PC-9 (cell line): ENCODE data around the gene ADAMTS7. TPM values are rescaled to one million over a fixed set of nuclear protein-coding genes. Genes with fewer than 3 reads are reported as not detected.
"Not testable (repeated sequence)": the region's sequence is repeated elsewhere in the genome, so short reads cannot be mapped to it uniquely, and the experiment has no call there.

Experiments used
- BruUV-seq: library from RNA; stranded (reverse); fragments of 400-500 nt; replicated peaks from 2 replicates; lab custom pipeline; 2021; lab: Mats Ljungman, UMichigan
- CTCF ChIA-PET: fragments of 300-600 bp; sonication (Branson Sonifier 250); formaldehyde crosslinking; loops from one replicate; lab custom pipeline; 2022; ENCODE audit warnings: antibody characterized with exemption; lab: Charles Lee
- POLR2A ChIA-PET: fragments of 300-600 bp; sonication (Branson Sonifier 250); formaldehyde crosslinking; loops from one replicate; lab custom pipeline; 2022; ENCODE audit warnings: antibody characterized with exemption; ENCODE audit not compliant: unreplicated experiment; lab: Charles Lee
- DNase-seq, 2 experiments: peaks; one replicate each; pipeline versions ENCODE4 v3.0.0 to v3.0.0-alpha.2; 2015 to 2022; ENCODE audit warnings: mixed read lengths in 1 of 2
- H2AFZ ChIP-seq: fragments of 200-600 bp; sonication (generic); 2 replicates; pipeline ENCODE4 v1.8.1; 2017; ENCODE audit warnings: antibody characterized with exemption
- H3F3A ChIP-seq: fragments of 200-600 bp; sonication (generic); 2 replicates; pipeline ENCODE4 v1.8.1; 2017; ENCODE audit warnings: antibody characterized with exemption, mild to moderate bottlenecking, low read depth; ENCODE audit not compliant: insufficient read depth
- H3K27ac ChIP-seq: fragments of 200-600 bp; sonication (generic); 2 replicates; pipeline ENCODE4 v1.6.1; 2016; ENCODE audit warnings: mixed run types
- H3K27me3 ChIP-seq: fragments of 200-600 bp; sonication (generic); 2 replicates; pipeline ENCODE4 v1.6.1; 2016; ENCODE audit warnings: low read depth, mixed run types; ENCODE audit not compliant: insufficient read depth
- H3K36me3 ChIP-seq: fragments of 200-600 bp; sonication (generic); 2 replicates; pipeline ENCODE4 v1.6.1; 2016; ENCODE audit warnings: low read depth, mixed run types
- H3K4me1 ChIP-seq: fragments of 200-600 bp; sonication (generic); replicated peaks from 2 replicates; pipeline ENCODE4 v1.6.1; 2016; ENCODE audit warnings: mixed run types; ENCODE audit not compliant: insufficient read depth
- H3K4me2 ChIP-seq: fragments of 200-600 bp; sonication (generic); 2 replicates; pipeline ENCODE4 v1.6.1; 2017; ENCODE audit warnings: mixed run types
- H3K4me3 ChIP-seq: fragments of 200-600 bp; sonication (generic); 2 replicates; pipeline ENCODE4 v1.6.1; 2016; ENCODE audit warnings: mixed run types
- H3K79me2 ChIP-seq: fragments of 200-600 bp; sonication (generic); 2 replicates; pipeline ENCODE4 v1.6.1; 2017; ENCODE audit warnings: low read depth, mixed run types
- H3K9me2 ChIP-seq: fragments of 200-600 bp; sonication (generic); 2 replicates; pipeline ENCODE4 v1.8.1; 2017; ENCODE audit warnings: mild to moderate bottlenecking; ENCODE audit not compliant: insufficient read depth
- H3K9me3 ChIP-seq: fragments of 200-600 bp; sonication (generic); 2 replicates; pipeline ENCODE4 v1.8.1; 2016; ENCODE audit warnings: low read depth; ENCODE audit not compliant: insufficient read depth
- H4K20me1 ChIP-seq: fragments of 200-600 bp; sonication (generic); 2 replicates; pipeline ENCODE4 v1.8.1; 2017; ENCODE audit not compliant: insufficient read depth
- EZH2 ChIP-seq: fragments of 200-600 bp; sonication (generic); IDR thresholded peaks from 2 replicates; pipeline ENCODE4 v1.8.0; 2017; ENCODE audit warnings: antibody characterized with exemption, low read depth
- intact Hi-C: fragments of 100-400 bp; cut with micrococcal nuclease; formaldehyde crosslinking; loops from one replicate; pipeline ENCODE4 v1.10.0; 2022; ENCODE audit not compliant: unreplicated experiment
- total RNA-seq: library from RNA; stranded (reverse); gene quantifications from 2 replicates; pipeline ENCODE4 v1.2.3, GENCODE V29; 2021
- TF ChIP-seq, protein P1 (sequence below): fragments of 200-600 bp; sonication (generic); conservative IDR thresholded peaks from 2 replicates; pipeline ENCODE4 v1.6.1; 2017; ENCODE audit warnings: mixed run types, antibody characterized with exemption, mild to moderate bottlenecking, moderate library complexity

The ADAMTS7 gene
- total RNA-seq, 1 experiment from 2014 or later, result 1.3 TPM

DNA sequence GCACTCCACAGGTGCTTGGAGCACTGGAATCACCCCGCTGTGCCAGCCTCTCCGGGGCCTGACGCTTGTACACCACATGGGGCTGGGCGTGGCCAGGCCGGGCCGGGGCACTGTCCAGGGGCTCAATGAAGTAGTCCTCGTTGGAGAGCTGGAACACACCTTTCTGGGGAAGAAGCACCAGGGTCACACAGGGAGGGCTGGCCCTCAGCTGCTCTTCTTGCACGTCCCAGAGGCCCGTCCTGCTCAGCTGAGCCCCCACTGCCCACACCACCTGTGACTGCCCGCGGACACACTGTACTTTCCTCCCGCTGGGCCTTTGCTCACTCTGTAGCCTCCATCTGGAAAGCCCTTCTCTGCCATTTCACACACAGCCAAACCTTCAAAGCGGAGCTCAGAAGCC is 13.3 kb downstream of the ADAMTS7 start:
- intact Hi-C loops, result loop anchor here (5.0 kb wide), 1 partner anchor 64 kb away; no protein-coding TSS in a partner anchor
- CTCF ChIA-PET, result no interaction called here
- DNase-seq, result peak in 1 of 2 experiments; percentile 29
- Histone ChIP-seq H3F3A (no peaks in the 10 kb centered on the region), H3K27me3 (no peaks in the 10 kb centered on the region), H3K79me2 (no peaks in the 10 kb centered on the region), H3K4me3 (no peak overlapping the region), H3K4me2 (0 out of 2 replicates have a peak overlapping the region, but pooled peaks have one; percentile 28), H3K36me3 (no peaks in the 10 kb centered on the region), H3K9me3 (no peaks in the 10 kb centered on the region), H3K9me2 (no peaks in the 10 kb centered on the region), H3K4me1 (peaks cover 14% of the 10 kb centered on the region), H4K20me1 (no peaks in the 10 kb centered on the region), H3K27ac (no peak overlapping the region), H2AFZ (no peak overlapping the region)
- no TSS peak for BruUV-seq
- TF ChIP-seq, protein P1, sequence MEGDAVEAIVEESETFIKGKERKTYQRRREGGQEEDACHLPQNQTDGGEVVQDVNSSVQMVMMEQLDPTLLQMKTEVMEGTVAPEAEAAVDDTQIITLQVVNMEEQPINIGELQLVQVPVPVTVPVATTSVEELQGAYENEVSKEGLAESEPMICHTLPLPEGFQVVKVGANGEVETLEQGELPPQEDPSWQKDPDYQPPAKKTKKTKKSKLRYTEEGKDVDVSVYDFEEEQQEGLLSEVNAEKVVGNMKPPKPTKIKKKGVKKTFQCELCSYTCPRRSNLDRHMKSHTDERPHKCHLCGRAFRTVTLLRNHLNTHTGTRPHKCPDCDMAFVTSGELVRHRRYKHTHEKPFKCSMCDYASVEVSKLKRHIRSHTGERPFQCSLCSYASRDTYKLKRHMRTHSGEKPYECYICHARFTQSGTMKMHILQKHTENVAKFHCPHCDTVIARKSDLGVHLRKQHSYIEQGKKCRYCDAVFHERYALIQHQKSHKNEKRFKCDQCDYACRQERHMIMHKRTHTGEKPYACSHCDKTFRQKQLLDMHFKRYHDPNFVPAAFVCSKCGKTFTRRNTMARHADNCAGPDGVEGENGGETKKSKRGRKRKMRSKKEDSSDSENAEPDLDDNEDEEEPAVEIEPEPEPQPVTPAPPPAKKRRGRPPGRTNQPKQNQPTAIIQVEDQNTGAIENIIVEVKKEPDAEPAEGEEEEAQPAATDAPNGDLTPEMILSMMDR, result no peak
- no peak for TF ChIP-seq EZH2
- POLR2A ChIA-PET, result no interaction called here

DNA sequence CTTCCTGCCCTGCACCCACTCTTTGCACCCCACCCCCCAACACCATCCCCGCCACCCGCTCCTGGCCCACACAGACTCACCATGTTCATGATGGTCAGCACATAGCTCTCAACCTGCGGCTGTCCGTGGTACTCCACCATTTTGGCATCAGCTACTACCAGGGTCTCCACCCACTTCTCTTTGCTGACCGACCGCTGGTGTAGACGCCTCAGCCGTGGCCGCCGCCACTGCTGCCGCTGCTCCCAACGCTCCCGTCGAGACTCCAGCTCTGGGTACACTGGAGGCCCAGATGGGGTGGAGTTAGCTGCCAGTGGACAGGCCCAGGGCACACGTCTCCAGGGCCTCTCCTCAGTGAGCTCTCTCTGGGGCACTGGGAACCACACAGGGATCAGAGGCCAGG is 14.8 kb downstream of the ADAMTS7 start:
- CTCF ChIA-PET, result interaction anchor here (0.7 kb wide), 1 partner anchor 1571 kb away, joined by 9 read pairs; no protein-coding TSS in a partner anchor
- no TSS peak for BruUV-seq
- Histone ChIP-seq H3K27ac (no peak overlapping the region), H3K9me2 (no peaks in the 10 kb centered on the region), H3K36me3 (no peaks in the 10 kb centered on the region), H3F3A (no peaks in the 10 kb centered on the region), H3K9me3 (no peaks in the 10 kb centered on the region), H3K79me2 (no peaks in the 10 kb centered on the region), H2AFZ (no peak overlapping the region), H3K4me1 (peaks cover 14% of the 10 kb centered on the region), H4K20me1 (no peaks in the 10 kb centered on the region), H3K4me3 (no peak overlapping the region), H3K27me3 (no peaks in the 10 kb centered on the region), H3K4me2 (no peak overlapping the region)
- intact Hi-C loops, result loop anchor here (5.0 kb wide), 1 partner anchor 66 kb away; no protein-coding TSS in a partner anchor
- no peak for TF ChIP-seq EZH2
- TF ChIP-seq, protein P1, result no peak
- POLR2A ChIA-PET, result no interaction called here
- DNase-seq, result no peak

DNA sequence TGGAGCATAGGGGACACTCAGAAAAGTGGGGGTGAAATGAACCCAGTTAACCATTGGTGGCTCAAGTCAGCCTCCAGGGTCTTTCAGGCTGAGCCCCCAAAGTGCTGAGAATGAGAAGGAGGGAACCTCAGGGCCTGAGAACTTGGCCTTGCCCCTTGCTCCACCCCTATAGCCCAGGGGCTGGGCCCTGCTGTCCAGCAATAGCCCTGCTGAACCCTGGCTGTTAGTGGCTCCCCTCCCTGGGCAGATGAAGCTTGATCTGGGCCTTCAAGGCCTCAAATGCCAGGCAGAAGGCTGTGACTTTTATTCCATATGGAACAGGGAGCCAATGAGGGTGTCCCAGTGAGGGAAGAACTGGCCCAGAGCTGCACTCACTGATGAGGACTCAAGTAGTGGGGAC is 16.2 kb downstream of the ADAMTS7 start:
- Histone ChIP-seq H4K20me1 (no peaks in the 10 kb centered on the region), H3K4me2 (no peak overlapping the region), H3K27ac (no peak overlapping the region), H2AFZ (no peak overlapping the region), H3K36me3 (no peaks in the 10 kb centered on the region), H3F3A (no peaks in the 10 kb centered on the region), H3K4me1 (peaks cover 14% of the 10 kb centered on the region), H3K79me2 (no peaks in the 10 kb centered on the region), H3K9me2 (no peaks in the 10 kb centered on the region), H3K4me3 (no peak overlapping the region), H3K27me3 (no peaks in the 10 kb centered on the region), H3K9me3 (no peaks in the 10 kb centered on the region)
- intact Hi-C loops, result loop anchor here (5.0 kb wide), 1 partner anchor 67 kb away; no protein-coding TSS in a partner anchor
- no peak for TF ChIP-seq EZH2
- TF ChIP-seq, protein P1, result no peak
- DNase-seq, result no peak
- no TSS peak for BruUV-seq
- POLR2A ChIA-PET, result no interaction called here
- CTCF ChIA-PET, result no interaction called here

DNA sequence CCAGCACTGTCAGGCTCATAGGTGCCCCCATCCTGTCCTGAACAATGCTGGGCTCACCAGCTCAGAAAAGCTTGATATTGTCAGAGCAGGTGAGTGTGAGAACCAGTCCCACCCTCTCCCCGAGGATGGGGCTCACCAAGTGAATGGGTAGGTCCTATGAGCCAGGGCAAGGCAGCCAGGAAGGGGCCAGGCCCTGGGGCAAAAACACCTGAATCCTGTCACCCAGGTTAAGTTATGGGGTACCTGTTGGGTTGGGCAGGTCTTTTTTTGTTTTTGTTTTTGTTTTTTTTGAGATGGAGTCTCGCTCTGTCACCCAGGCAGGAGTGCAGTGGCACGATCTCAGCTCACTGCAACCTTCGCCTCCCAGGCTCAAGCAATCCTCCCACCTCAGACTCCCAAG is 16.8 kb downstream of the ADAMTS7 start:
- intact Hi-C loops, H3K4me2 ChIP-seq, POLR2A ChIA-PET: not testable (repeated sequence)

More for the DNA sequence above, 16.8 kb downstream of the ADAMTS7 start:
- H3F3A ChIP-seq, H3K36me3 ChIP-seq, H3K27ac ChIP-seq, H3K4me3 ChIP-seq, H3K27me3 ChIP-seq, H3K79me2 ChIP-seq, H3K9me2 ChIP-seq, H2AFZ ChIP-seq, DNase-seq, H3K9me3 ChIP-seq, BruUV-seq, H4K20me1 ChIP-seq, CTCF ChIA-PET: not testable (repeated sequence)
- peaks cover 14% of the 10 kb centered on the region for H3K4me1 ChIP-seq
